Rectal smooth muscle tissue (tissue), 1 donor: ENCODE measurements around the gene CYP51A1.

Source experiments
- H3K27ac ChIP-seq: one replicate; pipeline ENCODE4 v1.7.0; 2013; ENCODE audit warnings: low read depth, low read length, inconsistent platforms
- H3K27me3 ChIP-seq: one replicate; pipeline ENCODE4 v1.7.0; 2013; ENCODE audit warnings: low read length; ENCODE audit not compliant: control insufficient read depth, insufficient read depth
- H3K36me3 ChIP-seq: one replicate; pipeline ENCODE4 v1.7.0; 2013; ENCODE audit warnings: low read length; ENCODE audit not compliant: control insufficient read depth, insufficient read depth
- H3K4me1 ChIP-seq: one replicate; pipeline ENCODE4 v1.7.0; 2013; ENCODE audit warnings: low read length; ENCODE audit not compliant: control insufficient read depth, insufficient read depth
- H3K4me3 ChIP-seq: one replicate; pipeline ENCODE4 v1.7.0; 2013; ENCODE audit warnings: low read length
- H3K9ac ChIP-seq: one replicate; pipeline ENCODE4 v1.7.0; 2013; ENCODE audit warnings: low read length

Gene CYP51A1

DNA sequence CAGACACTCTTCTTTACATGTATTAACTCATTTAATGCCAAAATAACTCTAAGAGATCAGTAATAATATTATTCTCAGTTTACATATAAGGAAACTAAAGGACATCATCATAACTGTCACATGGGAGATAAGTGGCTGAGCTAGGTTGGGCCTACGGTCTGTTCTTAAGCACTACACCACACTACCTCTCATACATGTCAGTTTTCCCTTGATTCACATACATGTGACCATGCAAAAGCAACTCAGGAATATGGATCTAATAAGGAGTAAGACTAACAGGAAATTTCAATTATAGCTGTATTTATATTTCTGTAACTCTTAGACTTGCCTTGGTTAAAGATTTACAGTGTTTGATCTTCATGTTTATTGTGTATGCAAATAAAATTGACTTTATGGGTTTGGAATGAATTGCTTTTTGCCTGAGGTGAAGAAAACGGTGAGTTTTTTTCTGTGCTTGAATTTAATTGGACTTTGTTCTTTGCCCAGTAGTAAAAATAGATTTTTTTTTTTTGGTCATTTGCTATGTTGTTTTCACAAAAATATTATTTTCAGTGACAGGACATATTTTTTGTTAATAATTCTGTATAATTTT, 69.7 kb downstream of the CYP51A1 start:
- Histone ChIP-seq H3K4me3 (no peak overlapping the region), H3K27ac (no peak overlapping the region), H3K36me3 (peaks cover 13% of the 10 kb centered on the region), H3K9ac (no peak overlapping the region), H3K4me1 (no peaks in the 10 kb centered on the region), H3K27me3 (no peaks in the 10 kb centered on the region)
